HG03342 (cell line): ENCODE data around the gene ST8SIA5.

Experiments used
- ATAC-seq: cut with Tn5 transposase; IDR thresholded peaks from one replicate; pipeline ENCODE4 v1.9.1; 2021; ENCODE audit warnings: mild to moderate bottlenecking, moderate library complexity; ENCODE audit not compliant: unreplicated experiment

Gene ST8SIA5

GRCh38 chr18:46632401-46633071 is 124.3 kb downstream of the ST8SIA5 start:
- ATAC-seq = no peak

DNA sequence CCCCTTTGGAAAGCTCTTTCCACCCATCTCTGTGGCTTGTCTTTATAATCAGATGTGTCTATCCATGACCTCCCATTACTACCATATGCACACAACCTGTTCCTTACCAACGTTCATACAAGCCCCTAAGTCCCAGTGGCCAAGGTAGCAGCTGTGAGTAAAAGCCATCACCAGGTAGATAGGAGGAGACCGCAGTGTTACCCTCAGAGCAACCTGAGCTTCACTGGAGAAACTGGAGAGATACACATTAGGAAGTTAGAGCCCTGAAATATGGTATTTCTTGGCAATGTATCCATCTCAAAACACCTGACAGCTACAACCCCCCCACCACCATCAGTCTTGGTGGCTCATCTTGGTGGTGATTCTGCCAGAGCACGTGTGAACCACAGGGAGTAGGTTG is 125.9 kb downstream of the ST8SIA5 start:
- no peak for ATAC-seq

GRCh38 chr18:46630160-46630559 is 126.7 kb downstream of the ST8SIA5 start:
- ATAC-seq = no peak

DNA sequence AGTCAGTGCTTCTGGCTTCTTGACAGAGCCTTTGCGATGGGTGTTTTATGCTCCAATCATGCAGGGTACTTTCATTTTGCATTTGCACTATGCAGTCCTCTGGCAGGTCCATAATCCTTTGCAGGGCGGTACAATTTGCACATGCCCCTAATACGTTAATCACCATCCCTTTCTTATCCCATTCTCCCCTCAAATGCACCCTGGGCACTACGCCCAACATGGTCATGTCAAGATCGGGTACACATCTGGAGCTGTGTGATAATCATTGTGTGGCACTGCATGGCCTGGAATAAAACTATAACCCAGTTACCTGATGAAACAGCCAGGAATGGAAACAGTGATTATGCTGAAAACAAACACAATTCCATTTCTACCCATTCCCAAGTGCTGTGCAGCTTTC is 127.5 kb downstream of the ST8SIA5 start:
- no peak for ATAC-seq

GRCh38 chr18:46628206-46628605 is 128.6 kb downstream of the ST8SIA5 start:
- ATAC-seq = no peak

GRCh38 chr18:46627136-46627535 is 129.7 kb downstream of the ST8SIA5 start:
- no peak for ATAC-seq

DNA sequence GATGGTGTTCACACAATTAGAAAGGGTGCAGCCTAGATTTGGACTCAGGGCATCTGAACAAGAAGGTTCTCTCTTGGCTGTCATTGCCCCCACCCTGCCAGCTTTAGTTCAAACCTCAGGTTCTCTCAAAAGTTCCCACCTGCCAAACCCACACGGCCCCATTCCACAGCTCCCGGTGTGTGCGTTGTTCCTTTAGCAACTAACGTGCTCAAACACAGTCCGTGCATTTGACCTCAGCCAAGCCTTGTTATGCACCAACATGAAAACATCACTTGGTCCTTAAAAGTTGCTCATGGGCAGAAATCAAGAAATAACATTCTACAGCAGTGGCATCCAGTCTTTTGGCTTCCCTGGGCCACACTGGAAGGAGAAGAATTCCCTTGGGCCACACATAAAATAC is 131.8 kb downstream of the ST8SIA5 start:
- ATAC-seq = no peak

GRCh38 chr18:46624127-46624526 is 132.7 kb downstream of the ST8SIA5 start:
- no peak for ATAC-seq

GRCh38 chr18:46623541-46623940 is 133.3 kb downstream of the ST8SIA5 start:
- no peak for ATAC-seq

DNA sequence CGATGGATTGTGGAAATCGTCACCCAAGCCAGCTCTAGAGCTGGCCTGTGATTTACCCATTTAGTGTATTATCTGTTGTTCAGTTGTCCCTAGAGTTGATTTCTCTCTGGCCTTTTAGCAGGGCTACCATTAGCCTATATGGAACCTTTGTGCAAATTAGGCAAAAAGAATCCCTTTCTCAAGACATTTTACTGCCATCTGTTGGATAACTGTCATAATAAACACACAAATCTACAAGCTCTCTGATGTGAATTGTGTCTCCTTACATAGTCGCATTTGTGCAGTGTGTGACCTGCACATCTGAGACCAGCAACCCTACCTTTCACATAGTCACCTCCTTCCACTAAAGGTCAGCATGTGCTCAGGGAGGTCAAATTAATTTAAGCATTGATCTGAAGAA is 133.9 kb downstream of the ST8SIA5 start:
- ATAC-seq = no peak

GRCh38 chr18:46622451-46622850 is 134.4 kb downstream of the ST8SIA5 start:
- ATAC-seq = no peak

- ATAC-seq = no peak
Observed at GRCh38 chr18:46621871-46622270, 135.0 kb downstream of the ST8SIA5 start.

DNA sequence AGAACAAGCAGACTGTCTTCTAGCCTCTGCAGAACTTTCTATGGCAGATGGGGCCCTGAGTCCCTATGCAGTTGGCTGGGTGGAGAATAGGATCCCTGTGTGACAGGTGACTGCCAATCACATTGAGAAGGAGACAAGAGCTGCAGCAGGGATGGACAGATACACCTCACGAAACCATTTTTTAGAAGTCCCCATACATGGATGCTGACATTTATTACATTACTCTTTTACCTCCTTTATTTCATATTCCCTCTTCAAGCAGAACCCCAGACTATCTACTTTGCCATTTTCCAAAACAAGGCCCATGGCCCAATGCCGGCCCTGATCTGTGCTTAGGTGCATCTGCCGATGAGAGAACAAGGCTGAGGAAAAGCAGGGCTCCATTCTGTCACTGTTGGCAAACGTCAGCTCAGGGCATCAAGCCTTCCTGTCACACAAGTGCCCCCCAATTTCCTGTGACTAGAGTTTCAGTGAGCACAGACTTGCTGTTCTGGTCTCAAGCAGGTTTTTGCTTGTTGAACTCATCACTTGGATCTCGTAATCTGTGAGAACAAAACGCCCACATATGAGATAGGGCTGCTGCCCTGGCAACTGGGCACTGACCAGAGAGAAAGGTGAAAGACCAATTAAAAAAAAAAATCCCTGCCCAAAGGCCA is 135.6 kb downstream of the ST8SIA5 start:
- no peak for ATAC-seq

GRCh38 chr18:46619559-46619958 is 137.3 kb downstream of the ST8SIA5 start:
- ATAC-seq = no peak
